ENCODE data around the gene SOX6. TPM values are rescaled to one million over a fixed set of nuclear protein-coding genes. Genes with fewer than 3 reads are reported as not detected.
"Not testable (repeated sequence)": the region's sequence is repeated elsewhere in the genome, so short reads cannot be mapped to it uniquely, and the experiment has no call there.

SOX6 gene
- total RNA-seq, 1 donor from 2014 or later: 1.6 TPM

DNA sequence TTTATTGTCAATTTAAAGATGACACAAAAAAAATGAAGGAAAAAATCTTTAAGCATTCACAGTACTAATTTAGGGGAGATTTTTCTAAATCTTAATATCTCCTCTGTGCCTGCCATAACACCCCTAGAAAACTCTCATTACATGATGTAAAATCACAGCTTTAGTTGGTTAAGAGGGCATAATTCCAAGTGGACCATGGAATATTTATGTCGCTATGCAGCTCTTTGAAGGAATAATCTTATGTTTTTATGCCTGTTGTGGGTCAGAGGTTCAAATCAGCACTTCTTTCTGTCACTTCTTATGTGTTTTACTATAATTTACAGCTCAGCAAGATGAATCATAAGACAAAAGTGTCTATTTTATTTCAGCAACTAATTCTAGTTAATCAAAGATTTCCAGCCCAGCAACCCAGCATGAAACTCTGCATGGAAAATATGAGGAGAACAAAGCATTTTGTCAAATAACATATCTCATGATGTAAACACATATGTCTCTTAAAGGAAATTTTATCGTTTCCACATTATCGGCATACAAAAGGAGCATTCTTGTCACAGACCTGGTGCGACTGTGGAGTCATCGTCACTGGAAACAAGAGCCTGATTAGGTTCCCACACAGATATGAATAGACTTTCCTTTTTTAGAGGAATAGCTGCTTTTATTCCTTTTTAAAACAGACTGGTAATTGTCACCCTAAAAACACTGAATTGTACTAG, 274.8 kb downstream of the SOX6 start:
- TF ChIP-seq, protein P1, sequence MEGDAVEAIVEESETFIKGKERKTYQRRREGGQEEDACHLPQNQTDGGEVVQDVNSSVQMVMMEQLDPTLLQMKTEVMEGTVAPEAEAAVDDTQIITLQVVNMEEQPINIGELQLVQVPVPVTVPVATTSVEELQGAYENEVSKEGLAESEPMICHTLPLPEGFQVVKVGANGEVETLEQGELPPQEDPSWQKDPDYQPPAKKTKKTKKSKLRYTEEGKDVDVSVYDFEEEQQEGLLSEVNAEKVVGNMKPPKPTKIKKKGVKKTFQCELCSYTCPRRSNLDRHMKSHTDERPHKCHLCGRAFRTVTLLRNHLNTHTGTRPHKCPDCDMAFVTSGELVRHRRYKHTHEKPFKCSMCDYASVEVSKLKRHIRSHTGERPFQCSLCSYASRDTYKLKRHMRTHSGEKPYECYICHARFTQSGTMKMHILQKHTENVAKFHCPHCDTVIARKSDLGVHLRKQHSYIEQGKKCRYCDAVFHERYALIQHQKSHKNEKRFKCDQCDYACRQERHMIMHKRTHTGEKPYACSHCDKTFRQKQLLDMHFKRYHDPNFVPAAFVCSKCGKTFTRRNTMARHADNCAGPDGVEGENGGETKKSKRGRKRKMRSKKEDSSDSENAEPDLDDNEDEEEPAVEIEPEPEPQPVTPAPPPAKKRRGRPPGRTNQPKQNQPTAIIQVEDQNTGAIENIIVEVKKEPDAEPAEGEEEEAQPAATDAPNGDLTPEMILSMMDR (IDR thresholded peaks at IDR 0.05): no peak
- H3K27ac ChIP-seq: no peak overlapping the region
- intact Hi-C loops (cut with DNase I): no loop called here
- no peaks in the 10 kb centered on the region for H3K36me3 ChIP-seq
- no peaks in the 10 kb centered on the region for H3K9me3 ChIP-seq
- no peaks in the 10 kb centered on the region for H3K27me3 ChIP-seq
- H3K4me1 ChIP-seq: no peaks in the 10 kb centered on the region
- no peak overlapping the region for H3K4me3 ChIP-seq
- no peak for DNase-seq (ENCODE audit: low spot score in 2 of 2)

DNA sequence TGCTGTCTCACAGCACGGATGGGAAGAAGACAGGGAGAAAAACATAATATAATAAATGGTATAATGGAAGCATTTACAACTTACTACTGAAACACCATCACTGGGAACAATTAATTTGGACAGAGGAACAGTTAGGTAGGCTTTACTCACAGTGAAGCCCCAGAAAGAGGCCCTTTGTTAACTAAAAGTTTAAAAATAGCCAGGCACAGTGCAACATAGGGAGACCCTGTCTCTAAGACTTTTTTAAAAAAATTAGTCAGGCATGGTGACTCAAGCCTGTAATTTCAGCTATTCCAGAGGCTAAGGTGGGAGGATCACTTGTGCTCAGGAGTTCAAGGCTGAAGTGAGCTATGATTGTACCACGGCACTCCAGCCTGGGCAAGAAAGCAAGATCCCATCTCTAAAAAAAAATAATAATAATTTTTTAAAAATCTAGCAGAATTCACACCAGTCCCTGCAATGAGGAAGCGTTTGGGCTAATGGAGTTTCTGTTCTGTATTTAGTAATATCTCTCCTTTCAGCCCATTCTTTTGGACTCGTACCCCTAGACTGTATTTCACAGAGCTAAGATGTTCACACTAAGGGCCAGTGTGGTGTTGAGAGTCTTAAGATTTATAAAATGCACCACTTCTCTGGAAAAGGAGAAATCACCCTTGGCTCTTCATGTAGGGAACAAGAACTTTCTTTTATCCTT, 275.5 kb downstream of the SOX6 start:
- no peaks in the 10 kb centered on the region for H3K36me3 ChIP-seq
- TF ChIP-seq, protein P1 (IDR thresholded peaks at IDR 0.05): no peak
- no peak for DNase-seq (ENCODE audit: low spot score in 2 of 2)
- intact Hi-C loops (cut with DNase I): no loop called here
- H3K27ac ChIP-seq: no peak overlapping the region
- no peaks in the 10 kb centered on the region for H3K4me1 ChIP-seq
- no peaks in the 10 kb centered on the region for H3K9me3 ChIP-seq
- no peaks in the 10 kb centered on the region for H3K27me3 ChIP-seq
- no peak overlapping the region for H3K4me3 ChIP-seq

DNA sequence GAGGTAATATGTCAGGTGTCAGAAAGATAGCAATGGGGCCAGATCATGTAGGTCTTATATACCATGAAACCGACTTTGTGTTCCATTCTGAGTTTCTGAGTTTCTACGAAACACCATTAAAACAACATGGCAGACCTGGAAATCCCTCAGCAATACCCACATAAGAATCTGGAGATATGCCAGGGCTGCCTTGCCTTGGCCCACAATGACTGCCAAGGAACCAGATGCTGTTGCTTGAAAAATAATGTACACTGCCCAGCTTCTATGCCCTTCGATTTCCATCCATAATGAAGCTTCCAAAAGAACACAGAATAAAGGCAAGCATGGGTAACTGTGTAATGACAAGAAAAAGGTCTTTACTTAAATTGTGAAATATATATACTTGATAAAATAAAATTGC, 277.4 kb downstream of the SOX6 start:
- Histone ChIP-seq H3K27me3 (no peaks in the 10 kb centered on the region), H3K27ac (no peak overlapping the region), H3K36me3 (no peaks in the 10 kb centered on the region), H3K4me3 (no peak overlapping the region), H3K9me3 (no peaks in the 10 kb centered on the region), H3K4me1 (no peaks in the 10 kb centered on the region)
- TF ChIP-seq, protein P1 (IDR thresholded peaks at IDR 0.05): no peak
- no peak for DNase-seq (ENCODE audit: low spot score in 2 of 2)
- intact Hi-C loops (cut with DNase I): no loop called here

DNA sequence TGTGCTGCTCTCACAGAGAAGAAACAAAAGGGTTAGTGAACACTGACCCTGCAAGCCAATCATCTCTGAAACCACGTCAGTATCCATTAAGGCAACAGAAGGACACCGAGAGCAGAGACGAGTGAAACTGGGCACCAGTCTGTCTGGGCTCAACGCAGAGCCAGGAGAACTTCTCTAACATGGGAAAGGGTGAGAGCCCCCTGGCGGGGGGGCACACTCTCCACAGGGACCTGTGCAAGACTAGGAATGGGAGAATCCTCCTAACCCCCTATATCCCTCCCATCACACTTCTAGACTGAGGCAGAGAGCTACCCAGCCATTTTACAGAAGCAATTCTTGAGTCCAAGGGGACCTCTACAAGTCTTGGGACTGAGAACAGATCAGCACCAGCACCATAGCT, 285.8 kb downstream of the SOX6 start:
- Histone ChIP-seq H3K4me1 (no peaks in the 10 kb centered on the region), H3K27me3 (no peaks in the 10 kb centered on the region), H3K9me3 (no peaks in the 10 kb centered on the region), H3K4me3 (no peak overlapping the region), H3K36me3 (no peaks in the 10 kb centered on the region), H3K27ac (no peak overlapping the region)
- DNase-seq (ENCODE audit: low spot score in 2 of 2): no peak
- intact Hi-C loops (cut with DNase I): no loop called here
- TF ChIP-seq, protein P1 (IDR thresholded peaks at IDR 0.05): no peak

DNA sequence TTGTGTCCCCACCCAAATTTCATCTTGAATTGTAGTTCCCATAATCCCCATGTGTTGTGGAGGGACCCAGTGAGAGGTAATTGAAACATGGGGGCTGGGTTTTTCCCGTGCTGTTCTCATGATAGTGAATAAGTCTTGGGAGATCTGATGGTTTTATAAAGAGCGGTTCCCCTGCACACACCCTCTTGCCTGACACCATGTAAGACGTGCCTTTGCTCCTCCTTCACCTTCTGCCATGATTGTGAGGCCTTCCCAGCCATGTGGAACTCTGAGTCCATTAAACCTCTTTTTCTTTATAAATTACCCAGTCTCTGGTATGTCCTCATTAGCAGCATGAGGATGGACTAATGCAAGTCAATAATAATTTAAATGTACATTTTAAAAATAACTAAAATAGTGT, 289.1 kb downstream of the SOX6 start:
- H3K9me3 ChIP-seq; H3K36me3 ChIP-seq; DNase-seq (ENCODE audit: low spot score in 2 of 2); H3K4me3 ChIP-seq; H3K27ac ChIP-seq; intact Hi-C loops (cut with DNase I); H3K27me3 ChIP-seq; H3K4me1 ChIP-seq: not testable (repeated sequence)

DNA sequence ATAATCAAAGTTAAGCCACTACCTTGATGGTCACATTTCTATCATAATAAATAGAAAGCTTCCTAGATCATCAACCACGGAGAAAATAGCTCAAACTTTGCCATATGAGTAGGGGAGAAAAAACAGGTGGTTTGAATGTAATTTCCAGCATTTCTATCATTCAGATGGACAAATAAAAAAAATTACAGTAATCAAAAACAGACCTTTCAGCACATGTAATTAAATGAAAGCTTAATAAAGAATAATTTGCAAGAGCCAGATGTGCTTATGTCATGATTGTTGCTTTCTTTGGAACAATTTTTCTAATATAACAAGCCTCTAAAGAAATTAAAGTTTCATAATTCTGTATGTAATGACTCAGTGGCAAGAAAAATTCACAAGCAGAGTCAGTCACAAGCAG, 297.0 kb downstream of the SOX6 start:
- intact Hi-C loops (cut with DNase I): no loop called here
- no peaks in the 10 kb centered on the region for H3K27me3 ChIP-seq
- no peaks in the 10 kb centered on the region for H3K9me3 ChIP-seq
- no peak overlapping the region for H3K4me3 ChIP-seq
- no peak overlapping the region for H3K27ac ChIP-seq
- H3K36me3 ChIP-seq: no peaks in the 10 kb centered on the region
- TF ChIP-seq, protein P1 (IDR thresholded peaks at IDR 0.05): no peak
- no peak for DNase-seq (ENCODE audit: low spot score in 2 of 2)
- no peaks in the 10 kb centered on the region for H3K4me1 ChIP-seq

All from ascending aorta (tissue), 2 donors.